Measurements from ENCODE around the gene EVPLL.
"Not testable (repeated sequence)": the region's sequence is repeated elsewhere in the genome, so short reads cannot be mapped to it uniquely, and the experiment has no call there.

The EVPLL gene

GRCh38 chr17:18426639-18427038 is 49.1 kb downstream of the EVPLL start:
- not testable (repeated sequence) for DNase-seq

- not testable (repeated sequence) for DNase-seq
These were observed 54.6 kb downstream of the EVPLL start for GRCh38 chr17:18432206-18432605.

Data from EL (cell line).